Measurements from ENCODE around the gene GNAT3.

Gene GNAT3

DNA sequence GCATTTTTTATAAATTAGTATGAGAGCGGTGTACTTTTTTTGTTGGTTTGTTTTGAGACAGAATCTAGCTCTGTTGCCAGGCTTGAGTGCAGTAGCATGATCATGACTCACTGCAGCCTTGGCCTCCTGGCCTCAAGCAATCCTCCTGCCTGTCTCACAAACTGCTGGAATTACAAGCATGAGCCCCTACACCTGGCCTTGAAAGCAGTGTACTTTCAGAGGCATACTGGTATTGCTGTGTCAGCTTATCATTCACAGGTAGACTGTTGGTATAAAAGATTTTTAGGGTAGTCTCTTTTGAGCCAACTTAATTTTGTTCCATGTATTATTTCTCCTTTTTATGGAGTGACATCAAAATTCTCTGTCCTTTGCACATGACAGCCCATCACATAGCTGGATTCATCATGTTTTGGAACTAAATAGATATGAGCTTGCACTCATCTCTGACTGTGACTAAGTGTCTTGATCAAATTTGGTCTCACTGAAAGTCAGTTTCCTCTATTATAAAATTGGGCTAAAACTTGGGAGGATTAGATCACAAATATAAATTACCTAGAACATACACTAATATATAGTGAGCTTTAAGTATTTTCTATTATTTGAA, 12.4 kb downstream of the GNAT3 start:
- peak; percentile 30 for DNase-seq

DNA sequence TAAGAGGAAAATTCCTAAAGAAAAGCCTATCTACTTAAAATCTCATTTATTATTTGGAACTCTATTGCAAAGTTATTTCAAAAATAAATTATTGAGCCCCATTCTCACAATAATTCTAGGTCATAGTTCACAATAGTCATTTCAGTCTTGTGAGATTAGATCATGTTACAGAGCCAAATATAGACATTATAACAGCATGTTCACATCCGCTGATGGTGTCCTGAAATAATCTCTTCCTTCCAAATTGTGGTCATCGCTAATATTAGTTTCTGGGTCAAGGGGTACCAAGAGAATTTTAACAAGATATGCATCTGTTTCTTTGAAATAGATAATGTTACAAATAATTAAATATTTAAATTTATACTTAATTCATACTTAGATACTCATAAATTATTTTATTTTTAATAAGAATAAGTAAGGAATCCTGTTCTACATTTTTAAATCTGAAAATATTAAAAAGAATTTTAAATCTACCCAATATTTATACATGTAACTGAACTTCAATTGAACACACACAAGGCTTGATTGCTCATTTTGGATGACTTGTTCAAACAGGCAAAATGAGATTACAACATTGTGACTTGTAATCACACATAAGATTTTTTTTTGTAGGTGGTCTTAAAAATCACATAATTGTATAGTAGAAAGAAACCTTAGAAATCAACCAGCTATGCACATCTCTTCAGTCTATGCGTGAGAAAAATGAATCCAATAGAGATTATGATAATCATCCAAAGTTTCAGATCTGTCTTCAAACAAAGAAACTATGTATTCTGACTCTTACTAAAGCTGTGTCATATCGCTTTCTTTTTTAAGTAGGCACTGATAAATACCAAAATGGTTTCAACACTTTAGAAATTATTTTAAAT, 13.1 kb downstream of the GNAT3 start:
- DNase-seq = no peak

DNA sequence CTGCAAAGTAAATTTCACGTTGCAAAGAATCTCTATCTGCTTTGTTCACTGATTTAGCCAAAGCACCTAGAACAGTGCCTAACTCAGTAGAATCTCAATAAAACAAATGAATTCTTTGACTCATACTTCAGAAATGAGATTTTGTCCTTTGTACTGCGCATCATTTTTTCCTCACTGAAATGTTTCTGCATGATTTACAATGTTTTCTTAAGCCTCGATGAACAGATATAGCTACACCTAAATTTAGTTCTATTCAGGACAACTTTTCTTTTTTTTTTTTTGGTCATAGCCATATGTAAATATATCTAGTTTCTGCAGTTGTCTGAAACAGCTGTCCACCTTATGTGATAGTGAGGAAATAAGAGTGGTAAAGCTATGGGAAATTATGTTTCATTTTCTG, 15.3 kb downstream of the GNAT3 start:
- DNase-seq = no peak

DNA sequence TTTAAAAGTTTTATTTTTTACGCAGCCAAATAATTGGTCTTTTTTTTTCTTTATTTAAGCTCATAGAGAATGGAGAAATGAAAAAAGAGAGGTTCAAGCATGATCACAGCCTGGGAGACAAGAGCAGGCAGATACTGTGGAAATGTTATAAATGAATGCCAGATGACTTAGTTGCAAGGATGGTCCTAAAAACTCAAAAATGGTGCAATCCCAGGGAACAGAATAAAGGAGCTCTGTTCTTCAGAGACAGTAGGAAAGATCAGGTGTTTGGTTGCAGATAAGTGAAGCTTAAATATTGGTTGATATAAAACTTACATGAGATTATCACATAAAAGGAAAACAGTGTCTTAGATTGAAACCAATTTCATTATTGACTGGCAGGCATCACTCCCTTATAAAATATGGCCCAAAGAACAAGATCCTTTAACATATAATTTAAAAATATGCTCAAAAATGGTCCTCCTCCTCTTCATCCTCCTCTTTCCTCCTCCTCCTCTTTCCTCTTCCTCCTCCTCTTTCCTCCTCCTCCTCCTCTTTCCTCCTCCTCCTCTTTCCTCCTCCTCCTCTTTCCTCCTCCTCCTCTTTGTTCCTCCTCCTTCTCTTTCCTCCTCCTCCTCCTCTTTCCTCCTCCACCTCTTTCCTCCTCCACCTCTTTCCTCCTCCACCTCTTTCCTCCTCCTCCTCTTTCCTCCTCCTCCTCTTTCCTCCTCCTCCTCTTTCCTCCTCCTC, 18.6 kb downstream of the GNAT3 start:
- no peak for DNase-seq

DNA sequence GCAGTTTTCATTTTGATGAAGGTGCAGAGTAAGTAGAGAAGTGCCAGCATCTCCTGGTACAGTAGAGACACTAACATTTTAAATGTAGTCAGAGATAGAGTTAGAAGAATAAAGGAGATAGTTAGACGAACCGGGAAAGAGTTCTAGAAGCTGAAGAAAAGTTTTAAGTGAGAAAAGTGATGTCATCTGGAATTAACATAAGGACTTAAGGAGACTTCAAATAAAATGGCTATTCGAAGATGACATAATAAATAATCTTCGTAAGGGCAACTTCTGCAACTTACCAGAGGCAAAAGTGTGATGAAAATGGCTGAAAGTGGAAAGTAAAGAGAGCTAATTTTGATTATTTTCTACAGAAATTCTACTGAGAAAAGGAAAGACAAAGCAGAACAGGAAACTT, 20.4 kb downstream of the GNAT3 start:
- no peak for DNase-seq

DNA sequence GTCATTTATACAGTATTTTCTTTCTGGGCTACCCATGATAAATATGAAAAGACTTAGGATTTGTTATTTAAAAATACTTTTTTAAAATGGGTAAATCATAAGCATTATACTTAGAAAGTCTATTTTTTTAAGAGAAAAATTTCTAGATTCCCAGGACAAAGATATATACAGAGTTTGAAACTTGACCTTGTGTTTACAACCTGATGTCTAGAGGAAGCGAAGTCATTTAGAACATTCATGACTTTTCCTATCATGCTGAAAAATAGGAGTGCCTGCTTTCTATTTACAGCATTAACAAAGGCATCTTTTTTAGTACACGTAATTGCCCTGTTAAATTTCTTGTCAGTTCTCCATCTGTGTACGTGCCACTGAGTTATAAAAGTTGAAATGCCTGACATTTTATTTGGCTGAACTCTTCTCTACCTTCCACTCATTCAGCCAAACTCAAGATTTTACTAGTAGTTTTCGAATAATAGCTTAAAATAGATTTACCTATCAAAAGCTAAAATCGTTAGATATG, 23.0 kb downstream of the GNAT3 start:
- no peak for DNase-seq

DNA sequence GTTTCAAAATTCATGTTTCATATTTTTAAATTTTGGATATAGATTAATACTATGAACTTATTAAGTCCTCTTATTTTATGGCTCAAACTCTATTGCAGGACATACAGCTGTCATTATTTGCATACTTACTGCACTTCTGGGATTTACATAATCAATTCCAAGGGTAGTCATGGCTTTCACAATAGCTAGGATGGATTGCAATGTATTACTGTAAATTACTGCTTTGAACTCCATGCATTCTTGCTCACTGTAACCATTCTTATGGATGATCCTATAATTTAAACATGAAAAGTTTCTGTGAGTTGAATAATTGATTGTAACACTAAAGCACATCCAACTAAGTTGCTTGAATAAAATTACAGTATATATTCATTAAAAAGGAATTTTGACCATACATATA, 23.5 kb downstream of the GNAT3 start:
- no peak for DNase-seq

DNA sequence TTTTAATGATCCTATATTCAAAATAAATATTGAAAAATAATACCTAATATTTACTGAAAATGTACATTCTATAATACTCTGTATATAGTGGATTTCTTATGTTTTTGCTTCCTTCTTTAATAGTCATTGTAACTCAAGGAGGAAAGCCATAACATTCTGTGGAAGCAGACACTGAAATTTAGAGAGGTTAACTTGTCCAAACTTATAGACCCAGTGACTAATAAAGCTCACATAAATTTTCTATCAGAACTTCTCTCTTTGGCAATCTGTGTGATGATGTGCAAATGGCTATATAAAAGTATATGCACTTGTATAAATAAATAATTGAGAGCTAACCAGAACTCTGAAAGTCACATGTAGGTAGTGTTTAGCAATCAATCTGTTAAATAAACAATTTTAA, 26.1 kb downstream of the GNAT3 start:
- DNase-seq = no peak

DNA sequence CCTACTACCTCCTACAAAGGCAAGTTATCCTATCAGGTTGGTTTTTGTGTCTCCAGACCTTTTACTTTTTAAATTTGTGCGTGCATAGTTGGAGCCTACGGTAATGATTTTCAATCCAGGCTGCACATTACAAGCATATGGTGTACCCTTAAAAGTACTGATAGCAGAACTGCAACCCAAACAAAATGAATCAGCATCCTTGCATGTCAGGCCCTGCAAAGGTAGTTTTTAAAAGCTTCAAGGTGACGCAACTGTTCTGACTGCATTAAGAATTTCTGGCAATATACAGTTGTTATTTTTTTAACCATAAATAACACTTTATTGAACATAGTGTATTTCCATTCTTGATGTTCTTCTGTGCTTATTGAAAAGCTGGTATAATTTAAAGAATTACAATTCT, 28.9 kb downstream of the GNAT3 start:
- no peak for DNase-seq

DNA sequence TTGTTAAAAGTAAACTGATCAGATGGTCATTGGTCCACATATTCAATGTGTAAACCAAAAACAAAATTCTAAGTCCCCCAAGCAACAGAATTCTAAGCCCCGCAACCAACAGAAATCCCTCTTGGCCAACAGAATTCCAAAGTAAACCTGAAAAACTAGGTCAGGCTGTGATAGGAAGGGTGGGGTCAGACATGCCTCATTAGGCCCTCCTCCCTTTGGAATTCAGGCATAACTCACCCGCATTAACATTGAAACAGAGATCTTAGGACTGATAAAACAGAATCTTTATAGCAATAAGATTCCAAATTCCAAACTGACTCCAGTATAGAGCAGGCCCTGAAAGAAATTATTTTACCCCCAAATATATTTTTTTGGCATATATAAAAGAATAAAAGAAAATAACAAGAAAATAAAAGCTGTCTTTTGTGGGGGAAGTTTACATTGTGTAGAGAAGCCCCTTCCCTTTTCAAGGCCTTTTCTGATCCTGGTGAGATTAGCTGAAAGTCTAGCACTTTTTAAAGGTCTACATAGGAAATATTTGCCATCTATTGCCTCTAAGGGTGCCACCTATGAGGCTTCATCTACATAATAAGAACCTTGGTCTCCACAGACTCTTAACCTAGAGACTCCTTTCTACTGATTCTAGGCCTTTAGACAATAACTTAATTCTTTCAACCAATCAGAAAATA, 30.5 kb downstream of the GNAT3 start:
- no peak for DNase-seq

DNA sequence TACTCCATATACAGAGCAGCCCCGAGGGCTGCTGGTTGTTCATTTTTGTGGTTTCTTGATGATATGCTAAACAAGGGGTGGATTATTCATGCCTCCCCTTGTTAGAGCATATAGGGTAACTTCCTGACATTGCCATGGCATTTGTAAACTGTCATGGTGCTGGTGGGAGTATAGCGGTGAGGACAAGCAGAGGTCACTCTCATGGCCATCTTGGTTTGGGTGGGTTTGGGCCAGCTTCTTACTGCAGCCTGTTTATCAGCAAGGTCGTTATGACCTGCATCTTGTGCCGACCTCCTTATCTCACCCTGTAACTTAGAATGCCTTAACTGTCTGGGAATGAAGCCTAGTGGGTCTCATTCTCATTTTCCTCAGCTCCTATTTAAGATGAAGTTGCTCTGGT, 31.3 kb downstream of the GNAT3 start:
- DNase-seq = no peak

DNA sequence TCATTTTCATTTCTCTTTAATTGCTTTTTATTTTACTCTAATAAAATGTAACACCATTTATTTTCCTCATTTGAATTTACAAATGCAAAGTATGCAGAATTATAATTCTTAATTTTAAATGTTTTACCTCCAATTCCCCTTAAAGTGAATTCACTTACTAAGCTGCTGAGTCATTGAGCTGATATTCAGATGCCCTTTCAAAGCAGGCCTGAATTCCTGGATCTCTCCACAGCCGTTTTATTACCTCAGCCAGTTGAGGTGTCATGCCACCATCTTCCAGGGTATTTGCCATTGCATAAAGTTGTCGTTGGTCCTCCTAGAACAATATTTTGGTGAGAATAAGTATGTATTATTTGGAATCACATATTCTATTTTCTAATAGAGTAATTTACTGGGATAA, 33.2 kb downstream of the GNAT3 start:
- DNase-seq = no peak

DNA sequence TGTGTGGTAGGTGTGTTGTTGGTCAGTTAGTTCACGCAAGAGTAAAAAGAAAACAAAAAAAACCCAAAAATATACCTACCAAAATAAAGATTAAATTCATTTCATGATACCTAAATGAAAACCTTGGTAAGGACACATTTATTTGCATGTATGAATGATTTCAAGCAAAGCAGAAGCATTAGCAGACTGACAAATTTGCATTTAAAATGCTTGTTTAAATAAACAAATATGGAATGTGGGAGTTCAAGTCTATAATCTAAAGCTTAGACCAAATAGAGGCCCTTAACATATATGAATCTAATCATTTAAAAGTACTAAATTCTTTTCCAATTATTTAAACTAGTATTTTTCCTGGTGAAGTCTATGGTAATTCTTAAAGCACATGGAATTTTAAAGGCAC, 35.8 kb downstream of the GNAT3 start:
- DNase-seq = no peak

DNA sequence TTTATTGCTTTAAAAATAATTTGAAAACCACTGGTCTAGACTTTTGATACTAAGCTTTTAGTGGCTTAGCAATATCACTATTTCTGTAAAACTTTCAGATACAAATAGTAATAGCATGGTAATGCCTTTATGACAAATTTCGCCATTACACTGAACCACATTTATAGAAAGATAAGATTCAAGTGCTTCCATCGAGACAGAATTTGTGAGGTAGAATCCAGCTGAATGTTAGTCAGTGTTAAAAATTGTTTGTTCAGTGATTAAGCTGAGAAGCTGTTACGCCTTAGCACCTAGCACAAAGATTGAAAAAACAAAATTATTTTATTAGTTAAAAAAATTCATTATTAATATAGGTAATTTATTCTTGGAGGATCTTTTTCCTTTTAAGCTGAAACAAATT, 36.5 kb downstream of the GNAT3 start:
- no peak for DNase-seq

DNA sequence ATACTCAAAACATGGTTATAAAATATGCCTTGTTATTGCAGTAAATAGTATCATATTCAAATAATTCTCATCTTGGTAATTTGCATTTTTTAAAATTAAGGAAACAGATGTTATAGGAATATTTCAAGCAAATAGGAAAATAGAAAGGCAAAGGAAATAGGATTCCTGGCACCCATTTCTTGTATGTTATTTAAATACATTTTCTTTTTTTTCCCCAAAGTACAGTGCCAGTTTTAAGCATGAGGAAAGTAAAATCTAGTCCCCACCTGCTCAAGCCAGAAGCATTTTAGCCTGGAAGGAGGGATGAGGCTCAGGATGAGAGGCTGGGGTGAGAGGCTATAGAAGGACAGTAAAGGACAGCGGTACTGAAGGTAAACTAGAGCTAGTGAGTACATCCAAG, 38.1 kb downstream of the GNAT3 start:
- DNase-seq = no peak

DNA sequence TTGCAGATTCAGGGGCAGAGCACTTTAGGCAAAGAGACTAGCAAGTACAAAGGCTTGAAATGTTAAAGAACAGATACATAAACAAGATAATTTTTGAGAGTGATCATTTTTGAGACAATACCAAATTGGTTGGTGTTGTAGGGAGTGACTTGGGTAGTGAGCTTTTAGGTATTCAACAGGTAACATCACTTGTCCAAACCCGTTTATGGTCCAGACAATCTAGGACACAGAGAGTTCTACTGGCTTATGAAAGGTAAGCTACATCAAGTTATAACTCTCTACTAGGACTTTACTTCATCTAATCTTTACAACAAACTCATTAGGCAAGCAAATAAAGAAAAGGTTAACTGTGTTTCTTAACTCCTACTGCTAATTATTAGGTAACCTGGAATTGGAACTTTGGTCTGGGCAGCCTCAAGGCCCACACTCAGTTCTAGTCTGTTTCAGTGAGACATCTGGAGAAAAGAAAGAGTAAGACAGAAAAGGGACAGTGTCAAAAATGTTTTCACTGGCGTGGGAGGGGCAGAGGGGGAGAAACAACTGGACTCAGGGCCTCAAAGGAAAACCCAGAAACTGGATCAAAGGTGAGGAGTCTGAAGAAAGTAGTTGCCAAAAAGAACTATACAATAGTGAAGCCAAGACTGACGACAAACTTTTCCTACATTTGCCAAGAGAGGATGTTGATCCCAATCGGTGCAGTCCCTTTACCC, 39.2 kb downstream of the GNAT3 start:
- DNase-seq = no peak

DNA sequence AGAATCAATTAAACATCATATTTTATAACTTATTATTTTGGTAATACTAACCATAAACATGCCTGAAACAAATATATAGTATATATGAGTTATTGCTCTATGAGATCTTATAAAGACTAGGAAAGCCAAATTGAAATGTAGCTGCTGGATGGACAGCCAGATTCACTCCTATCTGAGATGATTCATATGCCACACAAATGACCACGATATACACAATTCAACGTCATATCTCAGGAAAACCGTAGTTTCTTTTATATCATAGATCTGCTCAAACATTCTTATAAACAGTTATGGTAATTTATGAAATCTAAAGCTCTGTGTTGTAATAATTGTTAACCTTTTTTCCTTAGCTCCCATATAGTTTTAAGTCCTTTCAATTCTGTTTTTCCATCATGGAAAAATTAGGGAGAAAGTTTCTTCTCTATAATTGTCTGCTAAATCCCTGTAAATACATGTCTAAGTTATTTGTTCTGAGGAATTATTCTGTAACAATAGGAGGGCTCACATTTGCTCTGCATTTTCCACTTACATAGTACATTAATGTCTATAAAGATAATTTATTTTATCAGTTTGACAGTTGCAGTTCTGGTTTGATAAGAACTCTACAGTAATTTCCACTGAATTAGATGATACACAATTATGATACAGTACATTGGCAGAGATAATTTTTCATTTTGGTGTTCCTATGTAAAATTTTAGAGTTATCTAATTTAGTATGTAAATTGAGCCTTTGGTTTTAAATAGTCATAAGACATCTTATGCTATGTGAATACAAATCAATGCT, 42.7 kb downstream of the GNAT3 start:
- no peak for DNase-seq

DNA sequence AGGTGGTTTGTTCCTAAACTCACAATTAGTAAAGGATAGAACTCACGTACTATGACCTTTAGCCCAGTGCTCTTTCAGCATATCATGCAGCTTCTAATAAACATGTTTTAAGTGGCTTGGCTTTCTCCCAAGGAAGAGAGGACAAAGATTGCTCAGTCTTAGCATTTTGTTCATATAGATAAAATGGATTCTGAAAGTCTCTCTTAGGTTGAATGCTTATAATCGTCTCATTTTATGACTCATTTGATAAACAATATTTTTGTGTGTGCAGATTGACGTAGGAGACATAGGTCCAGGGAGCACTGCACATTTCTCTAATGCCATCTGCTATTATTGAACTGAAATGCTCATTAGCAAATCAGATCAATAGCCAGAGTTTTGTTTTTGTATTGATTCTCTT, 44.8 kb downstream of the GNAT3 start:
- no peak for DNase-seq

DNA sequence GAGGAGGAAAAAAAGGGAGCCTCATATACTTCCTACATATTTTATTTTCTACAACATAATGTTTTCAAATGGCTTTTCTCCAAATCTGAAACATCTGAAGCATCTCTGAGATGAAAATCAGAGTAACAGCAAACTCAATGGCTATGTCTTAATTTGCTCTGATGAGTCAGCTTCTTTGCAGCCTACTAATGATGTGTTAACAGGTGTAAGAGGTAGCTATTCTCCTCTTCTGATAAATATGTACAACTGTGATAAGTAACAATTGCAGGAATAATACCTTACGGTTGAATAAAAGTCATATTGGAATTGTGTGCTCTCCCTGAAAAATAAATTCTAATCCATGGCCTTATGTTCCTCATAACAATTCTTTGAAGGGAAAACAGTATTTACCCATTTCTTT, 45.2 kb downstream of the GNAT3 start:
- DNase-seq = no peak

DNA sequence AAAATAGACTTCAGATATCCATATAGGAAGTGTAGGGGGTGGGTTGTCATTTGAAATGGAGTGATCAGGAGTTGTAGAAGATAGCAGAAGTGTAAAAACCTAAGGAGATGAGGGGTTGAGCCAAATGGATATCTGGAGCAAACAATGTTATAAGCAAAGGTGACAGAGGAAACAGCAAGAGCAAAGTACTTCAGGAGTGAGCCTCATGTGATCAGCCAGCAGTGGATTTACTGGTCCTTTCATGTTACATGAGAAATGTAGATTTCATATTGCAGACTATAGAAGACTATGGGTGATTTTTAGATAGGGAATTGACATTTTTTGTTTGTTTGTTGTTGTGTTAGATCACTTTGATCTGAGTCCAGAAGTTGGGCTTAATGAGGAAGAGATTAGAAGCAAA, 47.7 kb downstream of the GNAT3 start:
- no peak for DNase-seq

DNA sequence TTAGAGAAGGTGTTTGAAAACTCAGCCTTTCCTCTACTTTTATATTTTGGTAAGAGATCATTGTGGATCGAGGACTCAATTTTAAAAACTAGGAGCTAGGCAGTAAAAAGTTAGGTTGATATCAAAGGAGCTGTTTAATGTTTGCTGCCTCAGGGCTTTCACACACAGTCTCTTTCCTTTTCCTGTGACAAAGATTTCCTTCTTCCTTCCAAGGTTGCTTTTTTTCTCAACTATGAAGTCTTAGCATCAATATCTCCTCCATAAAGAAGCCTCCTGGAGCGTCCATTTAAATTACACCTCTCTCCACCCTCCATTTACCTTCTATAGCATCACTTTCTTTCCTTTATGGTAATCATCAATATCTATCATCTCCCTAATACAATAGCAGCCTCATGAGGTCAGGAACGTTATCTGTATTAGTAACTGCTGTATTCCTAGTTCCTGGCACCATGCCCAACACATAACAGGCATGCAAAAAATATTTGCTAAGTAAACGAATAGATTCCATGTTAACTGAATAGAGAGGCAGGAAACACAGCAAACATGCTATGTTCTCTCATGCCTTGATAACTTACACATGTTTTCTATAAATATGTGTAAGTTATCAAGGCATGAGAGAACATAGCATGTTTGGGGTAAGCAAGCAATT, 48.5 kb downstream of the GNAT3 start:
- no peak for DNase-seq

Measured in femur (tissue), 1 donor.